Measurements from ENCODE around the gene ALDH3B2. TPM values are rescaled to one million over a fixed set of nuclear protein-coding genes. Genes with fewer than 3 reads are reported as not detected.
A peak's percentile ranks its signal among the peaks of the same experiment; 100 is the strongest.
"Not testable (repeated sequence)": the region's sequence is repeated elsewhere in the genome, so short reads cannot be mapped to it uniquely, and the experiment has no call there.

ALDH3B2 gene
- total RNA-seq, 3 donors from 2014 or later = 0.32 to 62.3 (median 44.1) TPM

GRCh38 chr11:67663532-67664212 lies 10.8 kb downstream of the ALDH3B2 start:
- no peaks in the 10 kb centered on the region for H3K4me1 ChIP-seq
- H3K27me3 ChIP-seq = no peaks in the 10 kb centered on the region
- intact Hi-C loops (cut with DNase I; ENCODE audit: low total_unique reads) = no loop called here
- no peak for DNase-seq (ENCODE audit: low spot score in 2 of 2)
- no peak overlapping the region for H3K27ac ChIP-seq
- no peaks in the 10 kb centered on the region for H3K9me3 ChIP-seq
- no peak overlapping the region for H3K4me3 ChIP-seq
- no peaks in the 10 kb centered on the region for H3K36me3 ChIP-seq
- TF ChIP-seq POLR2AphosphoS5 (IDR thresholded peaks at IDR 0.05) (no peak), CTCF (IDR thresholded peaks at IDR 0.05) (no peak), POLR2A (IDR thresholded peaks at IDR 0.05) (no peak)

- Histone ChIP-seq H3K36me3 (no peaks in the 10 kb centered on the region), H3K27ac (no peak overlapping the region), H3K9me3 (no peaks in the 10 kb centered on the region), H3K4me3 (no peak overlapping the region), H3K4me1 (no peaks in the 10 kb centered on the region), H3K27me3 (no peaks in the 10 kb centered on the region)
- intact Hi-C loops (cut with DNase I; ENCODE audit: low total_unique reads) = no loop called here
- peak in 1 of 2 donors; percentile 45 for DNase-seq (ENCODE audit: low spot score in 2 of 2)
- no peak for TF ChIP-seq CTCF (IDR thresholded peaks at IDR 0.05)
- TF ChIP-seq POLR2AphosphoS5 (IDR thresholded peaks at IDR 0.05) = no peak
- no peak for TF ChIP-seq POLR2A (IDR thresholded peaks at IDR 0.05)
Measured at GRCh38 chr11:67662835-67663531, 11.4 kb downstream of the ALDH3B2 start.

- intact Hi-C loops (cut with DNase I; ENCODE audit: low total_unique reads) = no loop called here
- no peaks in the 10 kb centered on the region for H3K27me3 ChIP-seq
- no peaks in the 10 kb centered on the region for H3K4me1 ChIP-seq
- peak in 1 of 2 donors; percentile 47 for DNase-seq (ENCODE audit: low spot score in 2 of 2)
- no peaks in the 10 kb centered on the region for H3K36me3 ChIP-seq
- H3K4me3 ChIP-seq = no peak overlapping the region
- TF ChIP-seq POLR2A (IDR thresholded peaks at IDR 0.05) (no peak), POLR2AphosphoS5 (IDR thresholded peaks at IDR 0.05) (no peak), CTCF (IDR thresholded peaks at IDR 0.05) (no peak)
- no peak overlapping the region for H3K27ac ChIP-seq
- H3K9me3 ChIP-seq = no peaks in the 10 kb centered on the region
Measured at GRCh38 chr11:67662142-67662834, 12.1 kb downstream of the ALDH3B2 start.

GRCh38 chr11:67660752-67661151 lies 13.7 kb downstream of the ALDH3B2 start:
- H3K4me3 ChIP-seq; H3K36me3 ChIP-seq; H3K4me1 ChIP-seq; intact Hi-C loops (cut with DNase I; ENCODE audit: low total_unique reads); H3K9me3 ChIP-seq; H3K27ac ChIP-seq; H3K27me3 ChIP-seq: not testable (repeated sequence)
- peak in 1 of 2 donors; percentile 12 for DNase-seq (ENCODE audit: low spot score in 2 of 2)

GRCh38 chr11:67659651-67660165 lies 14.7 kb downstream of the ALDH3B2 start:
- H3K36me3 ChIP-seq; H3K4me1 ChIP-seq; H3K9me3 ChIP-seq; H3K27me3 ChIP-seq; H3K27ac ChIP-seq; H3K4me3 ChIP-seq; intact Hi-C loops (cut with DNase I; ENCODE audit: low total_unique reads): not testable (repeated sequence)
- DNase-seq (ENCODE audit: low spot score in 2 of 2) = peak in 1 of 2 donors; percentile 3

- Histone ChIP-seq H3K27ac (no peak overlapping the region), H3K36me3 (no peaks in the 10 kb centered on the region), H3K27me3 (no peaks in the 10 kb centered on the region), H3K4me3 (no peak overlapping the region), H3K4me1 (no peaks in the 10 kb centered on the region), H3K9me3 (no peaks in the 10 kb centered on the region)
- intact Hi-C loops (cut with DNase I; ENCODE audit: low total_unique reads) = no loop called here
- DNase-seq (ENCODE audit: low spot score in 2 of 2) = no peak
- TF ChIP-seq POLR2A (IDR thresholded peaks at IDR 0.05) = no peak
- no peak for TF ChIP-seq CTCF (IDR thresholded peaks at IDR 0.05)
- TF ChIP-seq POLR2AphosphoS5 (IDR thresholded peaks at IDR 0.05) = no peak
Measured at GRCh38 chr11:67657300-67657699, 17.1 kb downstream of the ALDH3B2 start.

All from breast epithelium (tissue), 4 donors.